ENCODE measurements around the gene EFNB2.

EFNB2 gene

DNA sequence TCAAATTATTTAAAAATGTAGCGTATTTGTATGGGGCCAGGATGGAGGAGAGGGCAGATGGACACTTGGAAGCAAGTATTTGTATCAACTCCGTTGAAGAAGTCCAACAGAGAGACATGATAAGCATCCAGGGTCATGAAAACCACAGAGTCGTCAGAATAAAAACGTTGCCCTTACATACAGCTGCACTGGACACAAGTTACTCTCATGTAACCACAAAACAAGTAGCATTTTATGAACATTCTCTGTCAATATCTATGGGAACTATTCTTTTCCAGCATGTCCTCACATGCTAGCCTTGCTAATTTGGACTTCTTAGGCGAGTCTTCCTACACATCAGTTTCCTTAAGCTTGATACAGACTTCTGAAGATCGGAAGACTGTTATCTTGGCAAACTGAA lies 35.0 kb downstream of the EFNB2 start:
- no peak for DNase-seq (ENCODE audit: low read depth in 2 of 2)

GRCh38 chr13:106499896-106500295 lies 35.6 kb downstream of the EFNB2 start:
- no peak for DNase-seq (ENCODE audit: low read depth in 2 of 2)

GRCh38 chr13:106499113-106499512 lies 36.3 kb downstream of the EFNB2 start:
- DNase-seq (ENCODE audit: low read depth in 2 of 2): no peak

GRCh38 chr13:106498571-106498970 lies 36.9 kb downstream of the EFNB2 start:
- DNase-seq (ENCODE audit: low read depth in 2 of 2): no peak

GRCh38 chr13:106498158-106498557 lies 37.3 kb downstream of the EFNB2 start:
- DNase-seq (ENCODE audit: low read depth in 2 of 2): no peak

GRCh38 chr13:106497079-106497478 lies 38.4 kb downstream of the EFNB2 start:
- DNase-seq (ENCODE audit: low read depth in 2 of 2): no peak

DNA sequence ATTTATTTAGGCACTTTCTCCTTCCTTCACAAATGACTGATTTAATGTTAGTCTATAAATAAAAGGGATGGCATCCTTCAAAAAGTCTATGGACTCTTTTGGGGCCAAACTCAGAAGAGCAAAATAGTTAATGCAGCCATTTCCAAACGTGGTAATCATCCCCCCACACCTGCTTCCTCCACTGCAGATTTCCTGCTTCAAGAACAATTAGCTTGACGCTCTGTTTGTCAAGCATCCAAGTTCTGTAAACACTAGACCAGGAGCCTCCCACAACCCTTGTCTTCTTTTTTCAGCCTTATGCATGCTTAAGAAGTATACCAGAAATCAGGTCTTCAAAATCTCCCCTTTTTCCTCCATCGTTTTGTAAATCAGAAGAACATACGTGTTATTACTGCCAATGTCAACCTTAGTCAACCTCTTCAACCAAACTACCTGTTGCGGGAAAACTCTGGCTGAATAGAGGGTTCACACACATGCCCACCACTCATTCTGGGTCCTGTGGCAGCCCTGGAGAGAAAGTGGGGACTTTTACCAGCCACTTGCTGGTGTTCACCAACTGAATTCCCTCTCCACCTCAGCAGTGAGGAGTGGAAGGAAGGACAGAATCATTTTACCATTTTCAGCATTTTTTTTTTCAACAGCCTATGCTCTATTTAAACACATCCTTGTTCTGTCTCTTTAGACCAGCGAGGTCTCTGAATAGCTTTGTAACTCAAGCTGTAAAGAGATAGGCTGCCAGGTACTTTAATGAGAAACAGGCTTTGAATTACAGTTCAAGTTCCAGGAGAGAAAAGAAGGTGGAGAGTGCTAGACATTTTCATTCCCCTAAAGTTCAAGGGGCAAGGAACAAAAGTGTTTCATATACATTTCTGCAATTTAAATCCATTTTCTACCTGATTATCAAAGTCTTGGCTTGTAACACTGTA lies 39.1 kb downstream of the EFNB2 start:
- no peak for DNase-seq (ENCODE audit: low read depth in 2 of 2)

DNA sequence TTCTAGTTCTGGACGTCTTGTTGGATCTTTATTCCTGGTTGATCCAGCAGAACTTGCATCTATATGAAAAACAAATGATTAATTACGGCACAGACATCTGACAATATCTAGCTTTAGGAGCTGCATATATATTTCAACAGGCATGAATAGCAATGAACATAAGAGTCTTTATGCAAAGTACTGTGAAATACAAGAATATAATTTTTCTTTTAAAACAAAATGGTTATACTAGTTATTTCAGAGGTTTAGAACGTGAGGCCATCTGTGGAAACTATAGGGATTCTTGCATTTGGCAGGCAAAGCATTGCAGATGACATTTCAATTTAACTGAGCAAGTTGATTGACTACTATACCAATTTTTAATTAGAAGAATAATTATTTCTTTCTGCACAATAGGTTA lies 40.5 kb downstream of the EFNB2 start:
- no peak for DNase-seq (ENCODE audit: low read depth in 2 of 2)

DNA sequence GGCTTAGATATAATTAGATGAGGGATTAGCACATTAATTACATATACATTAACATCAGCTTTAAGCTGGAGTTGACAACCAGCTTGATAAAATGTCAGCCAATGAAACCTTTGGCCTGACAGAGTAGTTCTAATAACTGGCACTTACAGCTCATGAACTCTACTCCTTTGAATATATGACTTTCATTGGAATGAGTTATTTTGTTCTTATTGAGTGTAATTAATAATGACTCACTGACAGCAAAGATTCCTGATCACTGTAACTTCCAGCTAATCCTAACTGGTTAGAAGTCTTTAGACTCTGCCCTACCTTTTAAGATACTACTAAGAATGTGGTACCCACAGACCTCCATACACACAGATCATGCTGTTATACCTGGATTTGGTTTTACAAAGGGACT lies 41.0 kb downstream of the EFNB2 start:
- no peak for DNase-seq (ENCODE audit: low read depth in 2 of 2)

GRCh38 chr13:106493533-106494220 lies 41.8 kb downstream of the EFNB2 start:
- DNase-seq (ENCODE audit: low read depth in 2 of 2): no peak

DNA sequence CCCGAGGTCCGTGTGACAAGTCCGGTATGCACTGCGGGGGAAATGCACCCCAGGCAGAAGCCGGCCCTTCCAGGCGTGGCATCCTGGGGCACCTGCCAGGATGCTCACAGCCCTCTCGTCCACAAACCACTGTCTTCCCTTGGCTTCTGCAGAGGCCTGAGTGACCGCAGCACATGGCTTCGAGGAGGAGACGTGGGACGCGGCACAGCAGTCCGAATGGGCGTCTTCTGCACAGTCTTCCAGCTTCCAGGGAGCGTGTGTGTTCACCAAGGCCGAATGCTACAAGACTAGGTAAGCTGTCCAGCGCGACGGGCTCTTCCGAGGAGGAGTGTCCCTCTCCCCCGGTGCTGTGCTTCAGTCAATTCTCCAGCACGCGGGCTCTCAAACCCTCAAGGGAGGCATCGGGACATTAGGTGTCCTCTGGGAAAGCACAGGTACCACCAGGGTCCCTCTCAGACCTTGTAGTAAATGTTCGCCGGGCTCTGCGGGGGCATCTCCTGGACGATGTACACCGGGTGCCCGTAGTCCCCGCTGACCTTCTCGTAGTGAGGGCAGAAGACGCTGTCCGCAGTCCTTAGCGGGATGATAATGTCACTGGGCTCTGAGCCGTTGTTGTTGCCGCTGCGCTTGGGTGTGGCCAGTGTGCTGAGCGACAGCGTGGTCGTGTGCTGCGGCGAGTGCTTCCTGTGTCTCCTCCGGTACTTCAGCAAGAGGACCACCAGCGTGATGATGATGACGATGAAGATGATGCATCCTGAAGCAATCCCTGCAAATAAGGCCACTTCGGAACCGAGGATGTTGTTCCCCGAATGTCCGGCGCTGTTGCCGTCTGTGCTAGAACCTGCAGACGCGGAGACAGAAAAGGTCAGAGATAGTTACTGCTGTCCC lies 42.6 kb downstream of the EFNB2 start:
- DNase-seq (ENCODE audit: low read depth in 2 of 2): no peak

DNA sequence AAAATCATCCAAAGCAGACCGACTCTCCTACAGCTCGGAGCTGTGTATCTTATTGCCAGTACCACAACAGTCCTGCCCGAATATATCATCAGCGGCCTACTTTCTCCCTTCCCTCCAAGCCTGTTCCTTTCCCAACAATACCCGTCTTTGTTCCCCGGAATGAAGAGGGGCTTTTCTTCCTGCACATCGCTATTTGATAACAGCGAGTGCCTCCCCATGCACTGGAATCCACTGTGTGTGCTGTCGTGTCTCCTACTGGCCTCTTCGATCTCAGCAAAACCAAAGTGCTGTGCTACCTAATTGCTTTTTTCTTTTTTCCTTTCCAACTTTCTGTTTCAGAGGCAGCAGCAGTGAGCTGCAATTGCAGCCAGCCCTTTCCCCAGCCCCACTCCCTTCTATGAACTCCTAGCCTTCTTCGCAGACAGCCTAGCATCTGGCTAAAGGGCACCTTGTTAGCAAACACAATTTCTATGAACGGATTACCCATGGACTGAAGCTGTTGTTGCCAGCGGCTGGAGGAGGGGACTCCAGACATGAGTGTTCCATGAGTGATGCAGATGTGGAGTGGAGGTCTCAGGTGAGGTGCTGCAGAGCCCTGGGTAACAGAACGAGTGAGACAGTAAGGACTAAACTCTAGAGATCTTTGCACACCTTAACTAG lies 43.4 kb downstream of the EFNB2 start:
- DNase-seq (ENCODE audit: low read depth in 2 of 2): no peak

GRCh38 chr13:106491463-106491862 lies 44.0 kb downstream of the EFNB2 start:
- no peak for DNase-seq (ENCODE audit: low read depth in 2 of 2)

GRCh38 chr13:106490569-106491321 lies 44.7 kb downstream of the EFNB2 start:
- no peak for DNase-seq (ENCODE audit: low read depth in 2 of 2)

DNA sequence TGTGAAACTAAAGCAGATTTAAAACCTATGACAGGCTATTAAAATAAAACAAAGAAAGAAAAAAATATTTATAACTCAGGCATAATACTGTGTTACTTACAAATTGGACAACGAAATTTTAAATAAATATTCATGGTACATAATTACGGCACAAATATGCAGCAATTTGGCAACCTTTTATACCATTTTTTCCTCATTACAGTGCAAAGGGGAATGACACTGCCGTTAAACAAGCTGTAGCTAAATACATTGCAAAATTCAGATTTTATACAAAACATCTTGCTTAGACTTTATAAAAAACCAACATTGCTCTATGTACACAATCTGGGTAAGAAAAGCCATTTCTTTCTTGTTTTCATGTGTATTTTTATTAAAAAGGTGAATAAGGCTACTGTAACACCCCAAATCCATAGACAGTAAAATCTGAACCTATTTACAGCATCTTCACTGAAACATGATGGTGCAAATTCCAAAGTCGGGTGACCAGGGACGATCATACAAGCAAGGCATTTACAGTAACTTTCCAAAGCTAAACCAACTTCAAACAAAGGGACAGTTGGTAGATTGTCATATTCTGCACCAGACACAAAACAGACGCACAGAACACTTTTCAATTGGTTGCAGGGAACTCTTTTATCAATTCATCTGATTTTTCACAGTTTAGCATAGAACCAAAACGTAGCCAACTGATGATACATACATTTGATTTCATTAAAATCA lies 45.5 kb downstream of the EFNB2 start:
- no peak for DNase-seq (ENCODE audit: low read depth in 2 of 2)

DNA sequence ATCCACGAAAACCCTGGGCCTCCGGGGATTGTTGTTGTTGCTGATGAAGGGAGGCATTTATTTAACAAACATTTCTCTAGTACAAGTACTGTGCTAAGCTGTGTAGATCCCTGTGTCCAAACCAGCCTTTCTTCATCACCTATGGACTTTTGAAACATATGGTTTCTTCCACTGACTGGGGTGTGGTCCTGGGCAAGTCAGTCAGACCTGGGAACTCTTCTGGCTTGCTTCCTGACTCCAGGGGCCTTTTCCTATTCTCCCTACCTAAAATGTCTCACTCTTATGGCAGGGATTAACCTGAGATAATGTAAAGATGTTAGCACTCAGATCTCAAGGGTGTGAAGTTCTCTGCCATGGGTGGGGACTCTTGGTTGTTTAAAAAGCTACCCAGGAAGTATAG lies 46.8 kb downstream of the EFNB2 start:
- DNase-seq (ENCODE audit: low read depth in 2 of 2): no peak

- no peak for DNase-seq (ENCODE audit: low read depth in 2 of 2)
Measured at GRCh38 chr13:106488076-106488475, 47.4 kb downstream of the EFNB2 start.

- no peak for DNase-seq (ENCODE audit: low read depth in 2 of 2)
Measured at GRCh38 chr13:106487129-106487528, 48.3 kb downstream of the EFNB2 start.

DNA sequence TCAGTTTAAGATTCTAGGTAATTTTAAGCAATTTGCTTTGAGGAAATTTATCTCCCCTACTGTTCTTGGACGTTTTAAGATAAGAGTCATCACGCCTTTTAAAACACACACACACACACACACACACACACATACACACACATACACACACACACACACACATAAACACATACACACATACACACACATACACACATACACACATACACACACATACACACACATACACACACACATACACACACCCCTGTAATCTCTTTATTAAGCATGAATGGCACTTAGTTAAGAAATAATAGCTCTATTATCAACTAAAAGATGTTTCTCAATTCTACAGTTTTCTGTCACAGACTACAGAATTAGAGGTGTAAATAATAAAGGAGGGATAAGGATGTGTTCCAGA lies 49.2 kb downstream of the EFNB2 start:
- DNase-seq (ENCODE audit: low read depth in 2 of 2): no peak

DNA sequence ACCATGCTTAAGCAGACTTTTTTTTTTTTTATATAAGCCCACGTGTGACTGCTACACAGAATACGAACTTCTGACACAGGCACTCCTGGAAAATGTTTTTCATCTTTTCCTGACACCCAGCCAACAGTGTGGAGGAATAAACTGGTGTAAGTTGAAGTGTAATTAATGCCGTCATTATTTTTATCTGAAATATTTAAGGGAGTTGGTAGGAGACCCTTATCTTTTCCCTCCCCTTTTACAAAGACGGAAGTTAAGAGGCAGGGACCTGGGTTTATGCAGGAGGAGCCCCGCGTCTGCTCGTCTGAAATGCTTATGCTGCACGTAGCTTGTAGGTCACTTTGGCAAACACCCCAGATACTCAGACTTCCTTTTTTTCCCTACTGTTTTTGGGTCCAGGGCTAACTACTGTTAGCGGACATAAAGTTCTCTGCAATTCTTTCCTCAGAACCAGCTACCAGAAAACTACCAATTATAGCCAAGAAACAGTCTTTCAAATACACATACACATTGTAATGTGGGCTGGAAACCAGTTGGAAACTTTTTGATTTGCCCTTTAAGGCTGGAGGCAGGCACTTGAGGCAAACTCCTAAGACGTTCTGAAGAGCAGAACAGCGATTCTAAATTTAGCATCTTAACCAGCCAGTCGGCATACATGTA lies 50.8 kb downstream of the EFNB2 start:
- no peak for DNase-seq (ENCODE audit: low read depth in 2 of 2)
